LNCAP (cell line): ENCODE measurements around the gene RSPO1.

ENCODE experiments used
- TF ChIP-seq, protein P1 (sequence below): fragments of 450-650 bp; IDR thresholded peaks from 2 replicates; pipeline ENCODE4 v1.5.1; 2017; ENCODE audit warnings: mild to moderate bottlenecking

The RSPO1 gene

DNA sequence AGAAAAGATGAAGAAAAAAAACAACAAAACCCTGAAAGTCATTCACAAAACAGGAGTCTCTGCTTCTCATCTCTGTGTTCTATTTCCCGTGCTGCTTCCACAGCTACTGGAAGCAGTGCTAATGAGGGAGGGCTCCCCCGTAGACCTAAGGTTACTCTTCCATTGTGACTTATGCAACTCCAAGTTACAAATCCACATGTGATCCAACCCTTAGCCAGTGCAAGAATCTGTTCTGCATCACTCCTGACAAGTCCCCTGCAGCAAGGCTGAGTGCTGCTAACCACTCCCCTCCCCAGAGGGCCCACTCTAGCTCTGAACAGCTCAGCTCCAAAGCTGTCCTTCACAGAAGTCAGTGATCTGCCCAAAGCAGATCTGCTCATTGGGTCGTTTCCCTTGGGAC is 67.7 kb downstream of the RSPO1 start:
- TF ChIP-seq, protein P1, sequence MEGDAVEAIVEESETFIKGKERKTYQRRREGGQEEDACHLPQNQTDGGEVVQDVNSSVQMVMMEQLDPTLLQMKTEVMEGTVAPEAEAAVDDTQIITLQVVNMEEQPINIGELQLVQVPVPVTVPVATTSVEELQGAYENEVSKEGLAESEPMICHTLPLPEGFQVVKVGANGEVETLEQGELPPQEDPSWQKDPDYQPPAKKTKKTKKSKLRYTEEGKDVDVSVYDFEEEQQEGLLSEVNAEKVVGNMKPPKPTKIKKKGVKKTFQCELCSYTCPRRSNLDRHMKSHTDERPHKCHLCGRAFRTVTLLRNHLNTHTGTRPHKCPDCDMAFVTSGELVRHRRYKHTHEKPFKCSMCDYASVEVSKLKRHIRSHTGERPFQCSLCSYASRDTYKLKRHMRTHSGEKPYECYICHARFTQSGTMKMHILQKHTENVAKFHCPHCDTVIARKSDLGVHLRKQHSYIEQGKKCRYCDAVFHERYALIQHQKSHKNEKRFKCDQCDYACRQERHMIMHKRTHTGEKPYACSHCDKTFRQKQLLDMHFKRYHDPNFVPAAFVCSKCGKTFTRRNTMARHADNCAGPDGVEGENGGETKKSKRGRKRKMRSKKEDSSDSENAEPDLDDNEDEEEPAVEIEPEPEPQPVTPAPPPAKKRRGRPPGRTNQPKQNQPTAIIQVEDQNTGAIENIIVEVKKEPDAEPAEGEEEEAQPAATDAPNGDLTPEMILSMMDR: no peak

DNA sequence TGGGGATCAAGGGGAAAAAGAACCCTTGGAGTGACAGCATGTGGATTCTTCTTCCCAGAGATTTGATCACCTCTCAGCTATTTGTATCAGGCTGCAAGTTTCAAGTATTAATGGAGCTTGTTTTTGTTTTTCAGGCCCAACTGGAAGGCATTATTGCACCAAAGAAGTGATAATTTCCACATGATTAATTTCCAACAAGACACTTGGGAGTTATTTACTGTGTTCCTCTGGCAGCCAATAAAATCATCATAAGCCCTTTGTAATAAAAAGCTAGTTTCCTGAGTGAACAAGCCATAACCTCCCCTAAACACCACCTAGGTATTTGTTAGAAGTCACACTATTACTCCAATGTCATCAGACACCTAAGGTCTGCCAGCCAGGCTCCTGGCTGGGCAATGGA is 69.8 kb downstream of the RSPO1 start:
- TF ChIP-seq, protein P1: no peak

- TF ChIP-seq, protein P1: no peak
Observed at GRCh38 chr1:37562984-37563383, 71.7 kb downstream of the RSPO1 start.
